ENCODE results near the gene AAGAB.

AAGAB gene

GRCh38 chr15:67186688-67187087 lies 67.8 kb downstream of the AAGAB start:
- DNase-seq = no peak

- no peak for DNase-seq
Measured at GRCh38 chr15:67186226-67186649, 68.2 kb downstream of the AAGAB start.

GRCh38 chr15:67185621-67186225 lies 68.7 kb downstream of the AAGAB start:
- DNase-seq = no peak

- DNase-seq = no peak
Measured at GRCh38 chr15:67185051-67185450, 69.4 kb downstream of the AAGAB start.

- no peak for DNase-seq
Measured at GRCh38 chr15:67184208-67184925, 70.1 kb downstream of the AAGAB start.

GRCh38 chr15:67183443-67184169 lies 70.9 kb downstream of the AAGAB start:
- DNase-seq = no peak

GRCh38 chr15:67181221-67181639 lies 73.2 kb downstream of the AAGAB start:
- DNase-seq = no peak

GRCh38 chr15:67180514-67181191 lies 73.8 kb downstream of the AAGAB start:
- no peak for DNase-seq

GRCh38 chr15:67180035-67180434 lies 74.4 kb downstream of the AAGAB start:
- DNase-seq = no peak

GRCh38 chr15:67179411-67179995 lies 75.0 kb downstream of the AAGAB start:
- no peak for DNase-seq

- no peak for DNase-seq
Measured at GRCh38 chr15:67178569-67179210, 75.8 kb downstream of the AAGAB start.

GRCh38 chr15:67177752-67178151 lies 76.7 kb downstream of the AAGAB start:
- DNase-seq = no peak

GRCh38 chr15:67176195-67176971 lies 78.1 kb downstream of the AAGAB start:
- DNase-seq = no peak

- no peak for DNase-seq
Measured at GRCh38 chr15:67175643-67176071, 78.8 kb downstream of the AAGAB start.

- no peak for DNase-seq
Measured at GRCh38 chr15:67174864-67175573, 79.4 kb downstream of the AAGAB start.

- DNase-seq = no peak
Measured at GRCh38 chr15:67174446-67174845, 80.0 kb downstream of the AAGAB start.

- no peak for DNase-seq
Measured at GRCh38 chr15:67173786-67174185, 80.7 kb downstream of the AAGAB start.

GRCh38 chr15:67173005-67173404 lies 81.5 kb downstream of the AAGAB start:
- DNase-seq = no peak

GRCh38 chr15:67172172-67172571 lies 82.3 kb downstream of the AAGAB start:
- no peak for DNase-seq

GRCh38 chr15:67171471-67171870 lies 83.0 kb downstream of the AAGAB start:
- no peak for DNase-seq

All from NCI-H1436 treated with DMSO at 0.1 percent for 48 hours (cell line).